ENCODE results near the gene FAM181A.

The FAM181A gene

GRCh38 chr14:93921001-93921806 lies 5.9 kb upstream of the FAM181A start:
- no peak for DNase-seq (ENCODE audit: low read depth)
- in situ Hi-C loops (cut with HindIII; ENCODE audit: low sequenced_read_pairs): loop anchor here (5.0 kb wide), 1 partner anchor 96 kb away; no protein-coding TSS in a partner anchor
- TF ChIP-seq CTCF (IDR thresholded peaks at IDR 0.05; ENCODE audit: low read depth, low read length, missing control alignments): no peak
- no peak overlapping the region for H3K4me3 ChIP-seq (ENCODE audit: low read depth, low read length)

- H3K4me3 ChIP-seq (ENCODE audit: low read depth, low read length): no peak overlapping the region
- no peak for DNase-seq (ENCODE audit: low read depth)
- no peak for TF ChIP-seq CTCF (IDR thresholded peaks at IDR 0.05; ENCODE audit: low read depth, low read length, missing control alignments)
- in situ Hi-C loops (cut with HindIII; ENCODE audit: low sequenced_read_pairs): loop anchor here (5.0 kb wide), 1 partner anchor 94 kb away; no protein-coding TSS in a partner anchor
These were observed 3.5 kb upstream of the FAM181A start for GRCh38 chr14:93923626-93924025.

GRCh38 chr14:93924592-93925355 lies 2.4 kb upstream of the FAM181A start:
- no peak for TF ChIP-seq CTCF (IDR thresholded peaks at IDR 0.05; ENCODE audit: low read depth, low read length, missing control alignments)
- in situ Hi-C loops (cut with HindIII; ENCODE audit: low sequenced_read_pairs): loop anchor here (5.0 kb wide), 1 partner anchor 93 kb away; no protein-coding TSS in a partner anchor

GRCh38 chr14:93925374-93925895 lies 1.7 kb upstream of the FAM181A start:
- H3K4me3 ChIP-seq (ENCODE audit: low read depth, low read length): no peak overlapping the region
- in situ Hi-C loops (cut with HindIII; ENCODE audit: low sequenced_read_pairs): no loop called here
- no peak for TF ChIP-seq CTCF (IDR thresholded peaks at IDR 0.05; ENCODE audit: low read depth, low read length, missing control alignments)
- DNase-seq (ENCODE audit: low read depth): no peak

More at GRCh38 chr14:93924592-93925355, 2.4 kb upstream of the FAM181A start:
- H3K4me3 ChIP-seq (ENCODE audit: low read depth, low read length): no peak overlapping the region
- no peak for DNase-seq (ENCODE audit: low read depth)

- in situ Hi-C loops (cut with HindIII; ENCODE audit: low sequenced_read_pairs): no loop called here
- DNase-seq (ENCODE audit: low read depth): no peak
- TF ChIP-seq CTCF (IDR thresholded peaks at IDR 0.05; ENCODE audit: low read depth, low read length, missing control alignments): no peak
- H3K4me3 ChIP-seq (ENCODE audit: low read depth, low read length): no peak overlapping the region
These were observed 785 bp upstream of the FAM181A start for GRCh38 chr14:93926245-93926872.

GRCh38 chr14:93927800-93928145 lies 629 bp downstream of the FAM181A start:
- no peak for DNase-seq (ENCODE audit: low read depth)
- no peak for TF ChIP-seq CTCF (IDR thresholded peaks at IDR 0.05; ENCODE audit: low read depth, low read length, missing control alignments)
- no peak overlapping the region for H3K4me3 ChIP-seq (ENCODE audit: low read depth, low read length)
- in situ Hi-C loops (cut with HindIII; ENCODE audit: low sequenced_read_pairs): no loop called here
